Germinal center (tissue), 1 donor: ENCODE data around the gene LRRC15.
A peak's percentile ranks its signal among the peaks of the same experiment; 100 is the strongest.

Experiments used
- DNase-seq: peaks from one replicate; pipeline ENCODE4 v3.0.0; 2012; ENCODE audit warnings: mixed read lengths, low spot score

The LRRC15 gene

DNA sequence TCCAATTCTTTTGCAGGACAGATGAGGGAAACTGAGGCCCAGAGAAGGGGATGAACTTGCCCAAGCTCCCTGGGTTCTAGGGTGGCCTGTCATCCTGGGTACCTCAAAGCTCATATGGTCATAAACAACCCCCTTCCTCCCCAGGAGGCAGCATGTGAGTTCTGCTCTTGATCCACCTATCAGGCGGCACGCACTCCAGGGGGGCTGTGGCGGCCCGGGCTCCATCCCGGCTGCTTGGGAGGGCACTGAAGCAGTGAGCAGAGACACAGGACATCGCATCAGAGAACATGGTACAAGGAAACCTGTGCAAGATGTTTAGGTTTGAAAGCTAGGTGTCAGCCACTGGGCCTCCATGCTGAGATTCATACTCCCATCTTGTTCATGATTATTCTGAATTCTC lies 52.6 kb downstream of the LRRC15 start:
- no peak for DNase-seq

DNA sequence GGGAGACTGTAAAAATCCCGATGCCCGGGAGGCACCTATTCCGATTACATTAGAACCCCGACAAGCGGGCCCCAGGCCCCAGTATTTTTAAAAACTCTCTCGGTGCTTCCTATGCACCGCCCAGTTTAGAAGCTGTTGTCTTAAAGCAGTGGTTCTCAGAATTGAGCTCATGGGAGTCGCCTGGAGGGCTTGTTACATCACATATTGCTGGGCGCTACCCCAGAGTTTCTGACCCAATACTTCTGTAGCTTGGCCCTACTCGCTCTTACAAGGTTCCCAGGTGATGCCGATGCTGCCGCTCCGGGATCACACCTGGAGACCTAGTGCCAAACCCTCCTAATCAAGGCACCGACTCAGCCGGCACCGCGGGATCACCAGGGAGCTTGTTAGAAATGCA lies 53.6 kb downstream of the LRRC15 start:
- no peak for DNase-seq

DNA sequence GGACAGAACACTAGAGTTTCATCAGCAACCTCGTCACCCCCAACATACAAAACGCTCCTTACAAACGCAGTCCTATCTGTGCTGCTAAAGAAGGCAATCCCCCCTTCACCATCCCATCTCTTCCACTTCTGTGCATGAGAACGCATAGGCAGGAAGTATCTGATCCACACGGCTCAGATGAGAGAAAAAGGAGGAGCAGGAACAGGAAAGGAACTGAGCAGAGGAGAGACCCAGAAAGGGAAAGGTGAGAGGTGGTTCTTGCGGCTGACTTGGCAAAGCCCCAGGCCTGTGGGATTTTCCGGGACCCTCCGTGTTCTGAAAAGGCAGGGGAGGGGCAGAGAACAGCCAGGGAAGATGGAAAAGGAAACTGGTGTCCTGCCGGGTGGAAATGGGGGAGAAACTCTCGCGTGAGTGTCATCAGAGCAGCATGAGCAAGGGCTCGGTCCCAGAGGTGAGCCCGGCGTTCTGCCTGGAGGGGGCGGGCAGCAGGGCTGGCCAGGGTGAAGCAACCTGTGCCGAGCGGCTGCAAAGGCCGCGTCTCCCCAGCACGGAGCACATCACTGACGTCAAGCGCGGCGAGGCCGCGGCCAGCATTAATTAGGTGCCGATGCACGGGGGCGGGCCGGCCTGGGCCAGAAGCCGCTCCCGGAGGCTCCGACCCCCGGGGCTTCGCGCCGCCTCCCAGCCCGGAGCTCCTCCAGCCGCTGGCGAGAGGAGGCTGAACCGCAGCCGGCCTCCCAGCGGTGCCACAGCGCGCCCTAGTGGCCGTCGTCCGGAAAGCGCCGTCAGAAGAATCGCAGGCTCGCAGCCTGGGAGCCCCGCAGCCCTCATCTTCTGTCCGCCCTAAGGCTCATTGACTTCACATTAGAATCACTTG lies 54.2 kb downstream of the LRRC15 start:
- peak; percentile 86 for DNase-seq

DNA sequence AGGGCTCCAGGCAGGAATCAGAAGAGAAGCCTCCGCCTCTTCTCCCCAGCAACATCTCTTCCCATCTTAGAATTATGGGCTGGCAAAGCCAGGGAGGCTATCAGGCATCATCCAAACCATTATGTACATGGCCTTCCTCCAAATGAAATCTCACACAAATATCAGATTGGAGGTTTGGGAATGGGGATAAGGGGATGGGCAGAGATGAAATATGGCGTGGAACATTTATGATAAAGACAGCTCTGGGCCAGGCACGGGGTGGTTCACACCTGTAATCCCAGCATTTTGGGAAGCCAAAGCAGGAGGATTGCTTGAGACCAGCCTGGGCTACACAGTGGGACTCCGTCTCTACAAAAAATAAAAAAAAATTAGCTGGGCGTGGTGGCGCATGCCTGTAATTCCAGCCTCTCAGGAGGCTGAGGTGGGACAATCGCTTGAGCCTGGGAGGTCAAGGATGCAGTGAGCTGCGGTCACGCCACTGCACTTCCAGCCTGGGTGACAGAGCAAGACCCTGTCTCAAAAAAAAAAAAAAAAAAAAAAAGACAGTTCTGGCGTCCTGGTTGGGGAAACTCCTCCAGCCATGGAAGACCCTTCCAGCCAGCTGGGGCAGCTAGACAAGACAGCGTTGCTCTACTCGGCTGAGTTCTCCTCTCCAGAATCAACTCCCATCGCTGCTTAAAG lies 55.0 kb downstream of the LRRC15 start:
- no peak for DNase-seq

DNA sequence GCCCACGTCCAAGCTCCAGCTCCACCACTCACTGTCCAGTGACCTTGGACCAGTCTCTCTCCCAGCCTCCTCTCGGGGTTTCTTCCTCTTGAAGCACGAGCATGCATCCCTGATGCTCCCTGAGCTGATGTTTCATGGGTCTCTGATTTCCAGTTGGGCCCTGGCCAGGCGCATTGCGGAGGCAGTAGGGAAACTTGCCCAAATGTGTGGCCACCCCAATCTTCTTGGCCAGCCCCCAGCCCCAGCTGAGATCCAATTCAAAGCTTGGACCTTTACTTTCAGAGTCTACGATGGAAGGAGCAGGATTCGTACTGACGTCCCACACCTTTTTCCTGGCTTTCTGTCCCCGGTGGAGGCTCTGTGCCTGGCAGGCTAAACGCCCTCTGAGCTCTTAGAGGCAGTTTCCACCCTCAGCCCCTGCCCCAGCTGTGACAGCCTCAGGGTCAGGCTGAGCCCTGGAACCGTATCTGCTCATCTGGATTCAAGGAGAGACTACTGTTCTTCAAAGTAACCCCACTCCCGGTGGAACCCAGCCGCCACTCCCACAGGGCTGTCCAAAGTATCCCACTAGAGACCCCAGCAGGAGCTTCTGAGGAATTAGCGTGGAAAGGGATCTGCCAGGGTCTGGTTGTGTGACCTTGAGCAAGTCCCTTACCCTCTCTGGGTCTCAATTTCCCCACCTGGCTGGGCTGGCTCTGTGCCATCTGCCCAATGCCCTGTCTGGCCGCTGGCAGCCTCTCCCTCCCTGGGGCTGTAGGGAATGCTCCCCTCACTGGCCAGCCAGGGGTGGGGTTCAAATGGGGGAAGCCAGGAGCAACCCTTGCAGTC lies 55.8 kb downstream of the LRRC15 start:
- DNase-seq: no peak

DNA sequence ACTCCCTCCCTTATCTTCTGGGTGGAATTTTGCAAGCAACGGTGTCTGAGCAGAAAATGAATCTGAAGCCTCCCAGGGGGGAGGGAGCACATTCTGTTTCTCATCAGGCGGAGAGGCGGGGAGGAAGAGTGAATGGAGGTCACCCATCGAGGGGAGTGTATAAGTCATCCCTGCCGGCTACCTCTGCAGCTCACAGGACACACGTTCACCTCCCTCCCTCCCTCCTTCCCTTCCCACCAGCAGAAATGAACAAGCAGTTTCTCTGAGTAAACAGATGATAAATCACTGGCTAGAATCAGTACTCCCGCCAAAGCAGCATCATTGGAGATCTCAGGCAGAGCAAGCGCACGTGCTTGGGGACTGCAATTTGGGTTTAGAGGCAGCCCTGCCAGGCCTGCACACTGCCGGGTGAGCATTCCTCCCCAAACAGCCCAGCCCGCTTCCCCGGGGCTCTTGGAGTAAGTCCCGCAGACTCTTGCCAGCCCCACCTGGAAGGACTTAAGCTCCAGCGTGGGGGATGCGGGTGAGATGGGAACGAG lies 56.7 kb downstream of the LRRC15 start:
- no peak for DNase-seq

DNA sequence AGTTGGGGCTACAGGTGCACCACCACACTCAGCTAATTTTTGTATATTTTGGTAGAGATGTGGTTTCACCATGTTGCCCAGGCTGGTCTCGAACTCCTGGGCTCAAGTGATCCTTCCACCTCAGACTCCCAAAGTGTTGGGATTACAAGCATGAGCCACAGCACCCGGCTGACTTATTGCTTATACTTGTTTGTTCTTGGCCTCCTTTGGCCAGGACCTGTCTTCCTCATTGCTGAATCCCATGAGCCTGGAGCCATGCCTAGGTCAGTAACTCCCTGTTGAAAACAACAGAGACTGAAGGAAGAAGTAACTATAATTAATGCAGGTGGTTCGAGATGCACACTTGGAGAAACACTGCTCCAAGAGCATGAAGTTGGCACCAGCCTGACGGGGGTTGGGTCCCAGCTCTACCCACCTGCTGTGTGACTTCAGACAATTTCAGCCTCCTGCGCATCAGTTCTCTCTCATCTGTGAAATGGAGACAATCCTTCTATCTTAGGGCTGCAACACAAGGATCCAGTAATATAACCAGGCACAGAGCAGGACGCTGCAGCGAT lies 57.3 kb downstream of the LRRC15 start:
- no peak for DNase-seq

DNA sequence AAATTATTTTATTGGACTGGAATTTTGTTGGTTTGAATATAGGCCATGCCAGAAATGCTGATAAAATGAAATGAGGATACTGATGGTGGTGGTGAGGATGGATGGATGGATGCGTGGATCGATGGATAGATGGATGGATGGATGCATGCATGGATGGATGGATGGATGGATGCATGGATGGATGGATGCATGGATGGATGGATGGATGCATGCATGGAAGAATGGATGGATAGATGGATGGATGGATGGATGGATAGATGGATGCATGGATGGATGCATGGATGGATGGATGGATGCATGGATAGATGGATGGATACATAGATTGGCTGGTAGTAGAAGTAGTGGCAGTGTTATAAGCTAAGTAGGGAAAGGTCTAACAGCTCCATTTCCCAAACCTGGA lies 58.5 kb downstream of the LRRC15 start:
- DNase-seq: no peak

DNA sequence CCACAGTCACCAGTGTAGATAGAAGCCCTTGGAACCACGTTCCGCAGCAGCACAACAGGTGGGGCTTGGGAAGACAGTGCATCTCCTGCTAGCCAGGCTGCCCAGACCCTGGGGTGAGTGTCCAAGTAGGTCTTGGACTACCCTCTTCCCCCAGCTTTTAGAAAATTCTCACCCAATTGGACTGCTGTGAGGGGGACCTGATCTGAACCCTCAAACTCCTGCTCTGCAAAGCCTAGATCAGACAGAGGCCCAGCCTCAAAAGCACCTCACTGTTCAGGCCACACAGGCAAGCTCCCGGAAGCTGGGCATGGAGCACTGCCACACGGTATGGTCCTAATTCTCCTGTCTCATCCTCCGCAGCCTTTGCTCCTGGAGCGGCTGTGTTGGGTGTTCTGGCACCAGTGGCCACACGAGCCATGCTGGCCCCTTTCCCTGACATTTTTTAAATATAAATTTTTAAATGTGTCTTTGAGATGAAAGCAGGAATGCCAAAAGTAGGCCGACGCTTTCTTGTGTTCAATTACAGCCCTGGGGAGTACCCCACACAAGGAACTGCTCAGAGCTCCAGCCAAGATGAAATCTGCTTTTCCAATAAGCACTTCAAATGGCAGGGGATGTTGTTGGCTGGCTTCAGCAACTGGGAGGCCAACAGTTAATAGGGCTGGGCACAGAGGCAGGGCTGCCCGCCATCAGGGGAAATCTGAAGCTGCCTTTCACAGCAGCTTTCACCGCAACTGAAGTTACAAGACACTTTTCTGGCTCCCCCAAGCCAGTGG lies 59.3 kb downstream of the LRRC15 start:
- no peak for DNase-seq

DNA sequence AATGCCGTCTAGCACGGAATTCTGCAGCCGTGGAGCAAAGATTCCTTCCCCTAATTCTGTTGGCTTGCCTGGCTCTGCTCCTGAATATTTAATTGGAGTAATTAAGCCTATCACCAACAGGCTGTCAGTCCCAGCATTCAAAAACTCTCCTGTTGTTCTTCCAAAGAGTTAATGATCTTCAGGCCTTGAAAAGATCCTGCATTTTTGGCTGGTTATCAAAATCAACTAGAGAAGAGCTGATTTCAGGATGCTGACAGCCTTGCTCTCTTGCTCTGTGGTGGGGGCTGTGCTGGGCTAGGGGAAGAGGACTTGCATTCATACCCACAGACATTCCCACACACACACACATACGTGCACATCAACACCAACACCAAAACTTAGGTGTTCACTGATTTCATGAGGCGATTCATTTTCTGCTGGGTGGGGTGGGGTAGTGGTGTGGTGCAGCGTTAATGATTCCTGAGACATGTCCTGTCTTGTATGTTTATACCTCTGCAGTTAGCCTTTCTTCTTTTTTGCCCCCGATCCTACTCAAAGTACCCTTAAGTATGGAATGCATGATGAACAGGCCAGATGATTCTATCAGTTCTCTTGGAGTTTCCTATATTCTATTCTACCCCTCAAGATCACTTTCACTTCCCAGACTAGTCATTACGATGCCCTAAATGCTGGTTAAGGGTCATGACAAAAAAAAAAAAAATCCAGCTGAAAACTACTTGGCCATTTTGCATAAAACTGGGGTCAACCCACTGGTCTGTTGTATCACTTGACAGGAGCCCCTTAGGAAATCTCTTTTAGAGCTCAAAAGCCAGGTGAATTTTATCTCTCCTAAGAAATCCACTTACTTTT lies 60.7 kb downstream of the LRRC15 start:
- no peak for DNase-seq

DNA sequence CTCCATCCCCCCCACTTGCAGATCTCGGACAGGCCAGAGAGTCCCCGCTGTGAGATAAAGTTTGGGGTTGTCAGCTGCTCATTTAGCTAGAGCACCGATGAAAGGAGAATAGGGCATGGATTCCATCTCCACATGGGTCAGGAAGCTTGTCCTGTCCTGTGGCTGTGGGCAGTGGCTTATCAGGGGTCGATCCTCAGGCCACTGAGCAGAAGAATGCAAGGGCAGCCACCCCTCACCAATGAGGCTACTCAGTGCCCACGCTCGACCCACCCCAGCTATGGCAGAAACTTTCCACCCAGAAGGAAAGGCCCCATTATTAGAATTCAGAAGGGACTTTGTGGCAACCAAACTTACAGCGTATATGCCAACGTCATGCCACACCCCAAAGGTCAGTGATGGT lies 61.7 kb downstream of the LRRC15 start:
- DNase-seq: no peak

DNA sequence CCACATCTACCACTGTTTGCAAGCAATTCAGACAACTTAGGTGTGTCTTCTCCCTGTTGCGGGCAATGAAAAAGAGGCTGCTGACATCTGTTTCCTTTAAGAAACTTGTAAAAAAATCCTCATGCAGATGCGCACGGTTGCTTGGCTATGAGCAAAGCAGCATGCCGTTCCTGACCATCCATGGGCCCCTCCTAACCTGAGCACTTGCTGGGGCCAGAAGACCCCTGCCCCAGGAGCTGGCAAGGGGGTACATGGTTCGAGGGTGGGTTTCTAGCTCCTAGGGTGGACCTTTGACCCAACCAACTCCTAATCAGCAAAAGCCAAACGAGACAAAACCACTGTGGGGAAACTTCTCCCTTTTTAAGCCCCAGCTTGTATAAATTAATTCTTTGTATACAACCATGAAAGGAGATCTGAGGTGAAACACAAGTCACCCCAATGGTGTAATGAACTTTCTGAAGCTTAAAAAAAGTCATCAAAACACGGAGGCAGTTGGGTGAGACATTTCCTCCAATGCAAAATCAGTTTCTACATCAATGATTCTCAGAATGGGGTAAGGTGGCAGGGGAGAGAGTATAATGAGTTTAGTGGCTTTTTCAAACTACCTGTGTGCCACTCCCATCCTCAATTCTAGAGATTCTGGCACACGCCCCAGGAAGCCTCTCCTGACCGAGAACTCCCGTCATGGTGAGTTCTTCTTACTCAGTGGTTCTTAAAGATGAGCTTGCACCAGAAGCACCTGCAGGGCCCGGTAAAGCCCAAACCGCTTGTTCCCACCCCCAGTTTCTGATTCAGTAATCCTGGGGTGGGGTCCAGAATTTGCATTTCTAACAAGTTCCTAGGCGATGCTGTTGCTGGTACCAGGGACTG lies 62.5 kb downstream of the LRRC15 start:
- DNase-seq: peak; percentile 57

DNA sequence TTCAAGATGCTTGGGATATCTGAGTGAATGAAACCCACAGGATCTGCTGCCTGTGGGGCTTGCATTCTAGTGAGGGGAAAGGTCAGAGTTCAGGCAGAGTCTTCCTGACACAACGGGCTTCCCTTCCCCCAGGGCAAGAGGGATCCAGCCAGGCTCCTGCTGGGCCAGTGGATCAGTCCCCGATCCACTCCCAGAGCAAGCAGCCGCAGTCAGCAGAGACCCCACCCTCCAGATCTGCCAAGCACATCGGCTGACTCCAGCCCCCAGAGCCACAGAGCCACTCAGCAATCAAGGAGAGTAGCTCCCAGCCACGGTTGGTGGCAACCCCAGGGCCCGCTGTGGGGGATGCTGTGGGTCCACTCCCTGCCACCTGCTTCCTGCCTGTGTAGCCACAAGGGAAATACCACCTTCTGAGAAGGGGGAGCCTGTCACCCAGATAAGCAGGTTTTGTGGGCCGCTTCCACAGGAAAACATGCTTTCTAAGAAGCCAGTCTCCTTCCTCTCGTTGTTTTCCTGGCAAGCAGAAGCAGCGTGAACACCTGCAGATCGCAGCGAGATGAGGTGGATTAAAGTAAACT lies 63.3 kb downstream of the LRRC15 start:
- peak; percentile 70 for DNase-seq

DNA sequence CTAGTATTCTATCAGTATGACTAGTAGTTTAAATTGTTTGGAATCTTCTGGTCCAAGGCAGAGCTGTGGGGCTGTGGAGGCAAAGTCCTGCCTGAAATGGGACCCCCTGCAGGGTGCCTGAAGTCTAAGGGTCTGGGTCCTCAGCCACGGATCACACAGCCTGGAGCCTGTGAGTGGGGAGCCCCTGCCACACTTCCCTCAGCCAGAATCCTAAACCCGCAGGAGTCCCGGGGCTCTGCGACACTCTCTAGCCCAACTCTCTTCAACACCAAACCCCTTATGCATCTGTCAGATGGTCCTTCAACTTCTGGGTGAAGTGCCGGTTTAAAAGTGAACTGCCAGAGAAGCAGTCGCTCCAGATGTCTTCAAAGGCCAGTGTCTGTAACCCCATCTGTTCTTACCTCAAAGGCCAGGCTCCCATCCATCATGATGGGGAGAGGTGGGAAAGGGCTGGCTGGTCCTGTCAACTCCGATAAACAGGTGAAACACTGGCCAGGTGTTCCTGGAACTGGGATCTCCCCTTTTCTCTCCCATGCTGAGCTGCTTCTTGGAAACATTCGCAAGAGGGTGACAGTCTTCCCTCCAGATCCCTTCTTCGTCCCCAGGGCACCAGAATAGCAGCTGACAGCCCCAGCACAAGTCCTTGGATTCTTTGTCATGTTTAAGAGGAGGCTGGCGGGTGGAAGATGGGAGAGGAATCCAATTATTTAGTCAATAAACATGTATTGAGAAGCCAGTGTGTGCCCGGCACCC lies 64.0 kb downstream of the LRRC15 start:
- no peak for DNase-seq
